ENCODE results near the gene FAM81A.
A peak's percentile ranks its signal among the peaks of the same experiment; 100 is the strongest.
"Not testable (repeated sequence)": the region's sequence is repeated elsewhere in the genome, so short reads cannot be mapped to it uniquely, and the experiment has no call there.

The FAM81A gene

DNA sequence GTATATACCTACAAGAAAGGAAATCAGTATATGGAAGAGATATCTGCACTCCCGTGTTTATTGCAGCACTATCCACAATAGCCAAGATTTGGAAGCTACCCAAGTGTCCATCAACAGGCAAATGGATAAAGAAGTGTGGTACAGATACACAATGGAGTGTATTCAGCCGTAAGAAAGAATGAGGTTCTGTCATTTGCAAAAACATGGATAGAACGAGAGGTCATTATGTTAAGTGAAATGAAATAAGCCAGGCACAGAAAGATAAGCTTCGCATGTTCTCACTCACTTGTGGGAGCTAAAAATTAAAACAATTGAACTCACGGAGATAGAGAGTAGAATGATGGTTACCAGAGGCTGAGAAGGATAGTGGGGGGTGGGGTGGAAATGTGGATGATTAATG, 53.1 kb downstream of the FAM81A start:
- no peak for DNase-seq

DNA sequence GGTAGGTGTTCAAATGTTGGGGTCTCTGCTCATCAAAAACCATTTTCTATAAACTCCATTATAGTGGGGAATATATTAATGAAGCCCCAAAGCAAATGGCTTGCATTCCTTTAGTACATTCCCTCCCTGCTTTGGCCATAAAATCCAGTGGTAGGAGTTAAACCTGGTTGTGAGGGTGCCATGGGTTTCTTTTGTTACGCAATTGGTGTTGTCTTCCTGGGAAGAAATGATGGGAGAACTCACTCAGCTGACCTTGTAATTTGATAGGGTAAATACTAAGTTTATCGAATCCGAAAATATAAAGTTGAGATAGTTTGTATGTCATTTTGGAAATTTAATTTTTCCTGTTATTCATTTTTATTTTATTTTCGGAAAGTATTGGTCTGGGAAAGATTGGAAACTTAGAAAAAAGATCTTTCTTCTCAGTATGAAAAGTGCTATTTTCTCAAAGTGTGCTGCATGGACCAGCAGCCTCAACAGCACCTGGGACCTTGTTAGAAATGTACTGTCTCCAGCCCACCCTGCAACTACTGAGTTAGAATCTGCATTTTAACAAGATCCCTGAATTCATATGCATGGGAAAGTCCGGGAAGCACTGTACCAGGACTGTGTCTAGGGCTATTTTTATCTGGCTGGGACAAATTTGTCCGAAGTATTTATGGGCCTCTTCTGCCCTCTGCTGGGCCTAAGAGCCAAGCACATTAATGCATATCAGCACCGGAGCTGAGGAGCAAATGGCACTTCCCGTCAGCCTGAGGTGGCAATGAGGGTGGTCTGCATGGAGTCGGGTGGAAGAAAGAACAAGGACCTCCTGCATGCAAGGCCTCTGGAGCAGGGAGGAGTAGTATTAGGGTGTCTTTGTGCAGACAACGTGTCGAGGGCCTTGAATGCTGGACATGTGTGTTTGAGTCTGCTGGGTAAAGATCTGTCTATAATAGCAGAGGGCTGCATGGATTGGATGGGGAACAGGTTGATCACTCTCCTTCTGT, 54.7 kb downstream of the FAM81A start:
- DNase-seq = peak; percentile 36

DNA sequence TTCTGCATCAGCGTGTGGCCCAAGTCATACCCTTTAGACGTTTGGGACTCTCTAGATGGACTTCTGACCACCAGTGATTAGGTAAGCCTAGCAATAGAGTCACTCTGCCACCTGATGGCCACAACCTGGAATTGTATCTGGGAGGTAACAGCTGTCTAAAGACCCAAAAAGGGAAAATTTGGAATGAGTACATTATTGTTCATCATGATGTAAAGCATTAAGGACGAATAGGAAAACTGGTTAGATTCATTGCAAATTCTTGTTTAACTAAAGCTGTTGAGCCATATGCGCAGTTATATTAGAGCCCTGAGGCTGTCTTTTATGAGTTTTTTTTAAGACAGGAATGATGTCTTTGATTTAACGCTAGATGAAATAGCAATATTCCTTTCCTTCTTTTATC, 63.6 kb downstream of the FAM81A start:
- DNase-seq = no peak

DNA sequence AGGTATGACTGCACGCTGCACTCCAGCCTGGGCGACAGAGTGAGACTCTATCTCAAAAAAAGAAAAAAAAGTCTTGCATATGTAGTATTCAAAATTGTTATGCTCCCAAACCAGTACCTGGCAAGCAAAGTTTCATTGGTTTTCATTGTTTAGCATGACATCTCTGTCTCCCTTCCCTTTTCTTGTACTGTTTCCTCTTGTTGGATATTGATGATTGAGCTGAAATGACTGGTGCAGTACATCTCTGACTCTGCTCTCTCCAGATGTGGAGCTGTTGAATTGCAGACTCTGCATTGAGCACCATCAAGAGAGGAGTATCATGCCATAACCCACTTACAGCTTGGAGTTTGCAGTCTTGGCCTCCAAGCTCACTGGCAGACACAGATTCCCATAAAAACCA, 77.2 kb downstream of the FAM81A start:
- DNase-seq = no peak

DNA sequence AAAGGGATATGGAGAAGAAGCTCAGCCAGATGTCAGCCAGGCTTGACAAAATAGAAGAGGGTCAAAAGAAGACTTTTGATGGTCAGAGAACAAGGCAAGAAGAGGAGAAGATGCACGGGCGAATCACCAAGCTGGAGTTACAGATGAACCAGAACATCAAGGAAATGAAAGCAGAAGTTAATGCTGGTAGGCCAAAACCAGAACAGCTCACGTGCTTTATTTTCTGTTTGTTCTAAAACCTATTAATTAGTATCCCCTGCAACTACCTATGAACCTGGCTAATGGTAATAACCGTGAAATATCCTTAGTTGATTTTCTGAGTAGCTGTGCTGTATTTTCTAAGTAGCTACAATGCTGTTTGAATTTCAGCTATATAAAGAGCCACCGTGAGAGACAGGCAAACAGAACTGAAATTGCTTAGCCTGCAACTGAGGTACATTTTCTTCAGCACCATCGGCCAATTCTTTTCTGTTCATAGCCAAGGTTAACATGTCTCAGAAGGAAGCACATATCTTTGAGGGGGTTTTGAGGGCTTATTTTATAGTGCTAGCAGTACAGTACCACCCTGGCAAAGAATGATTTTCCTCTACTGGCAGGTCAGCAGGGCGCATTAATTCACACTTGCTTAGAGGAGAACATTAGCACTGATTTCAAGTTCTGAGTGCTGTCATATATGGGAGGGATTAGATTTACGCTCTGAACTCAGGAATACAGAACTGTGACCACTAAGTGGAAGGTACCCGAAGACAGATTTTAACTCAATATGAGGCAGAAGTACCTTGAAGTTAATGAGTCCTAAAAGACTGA, 78.9 kb downstream of the FAM81A start:
- DNase-seq = no peak

- no peak for DNase-seq
Measured at GRCh38 chr15:59519329-59519728, 81.3 kb downstream of the FAM81A start.

DNA sequence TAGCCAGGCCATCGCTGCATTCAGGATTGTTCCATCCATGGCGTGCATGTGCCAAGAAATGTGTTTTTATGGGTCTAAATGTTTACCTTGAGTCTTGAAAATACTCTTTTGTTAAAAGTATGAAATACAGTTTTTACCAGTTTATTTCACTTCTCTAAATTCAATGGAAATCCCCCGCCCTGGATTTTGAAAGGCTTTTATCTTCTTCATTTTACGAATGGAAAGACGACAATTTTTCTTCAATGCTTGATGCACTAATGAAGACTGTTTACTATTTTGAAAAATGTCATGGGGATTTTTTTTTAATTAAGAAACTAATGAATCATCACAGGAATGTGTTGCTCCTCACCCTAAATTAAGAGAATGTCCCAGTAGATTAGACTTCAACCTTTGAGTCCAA, 83.5 kb downstream of the FAM81A start:
- no peak for DNase-seq

GRCh38 chr15:59522988-59523461, 85.0 kb downstream of the FAM81A start:
- DNase-seq = no peak

- DNase-seq = no peak
Measured at GRCh38 chr15:59523702-59524101, 85.7 kb downstream of the FAM81A start.

GRCh38 chr15:59524331-59524731, 86.3 kb downstream of the FAM81A start:
- DNase-seq = no peak

- not testable (repeated sequence) for DNase-seq
Measured at GRCh38 chr15:59526466-59526865, 88.5 kb downstream of the FAM81A start.

- DNase-seq = no peak
Measured at GRCh38 chr15:59528429-59528828, 90.4 kb downstream of the FAM81A start.

- DNase-seq = peak; percentile 66
Measured at GRCh38 chr15:59528961-59529402, 91.0 kb downstream of the FAM81A start.

DNA sequence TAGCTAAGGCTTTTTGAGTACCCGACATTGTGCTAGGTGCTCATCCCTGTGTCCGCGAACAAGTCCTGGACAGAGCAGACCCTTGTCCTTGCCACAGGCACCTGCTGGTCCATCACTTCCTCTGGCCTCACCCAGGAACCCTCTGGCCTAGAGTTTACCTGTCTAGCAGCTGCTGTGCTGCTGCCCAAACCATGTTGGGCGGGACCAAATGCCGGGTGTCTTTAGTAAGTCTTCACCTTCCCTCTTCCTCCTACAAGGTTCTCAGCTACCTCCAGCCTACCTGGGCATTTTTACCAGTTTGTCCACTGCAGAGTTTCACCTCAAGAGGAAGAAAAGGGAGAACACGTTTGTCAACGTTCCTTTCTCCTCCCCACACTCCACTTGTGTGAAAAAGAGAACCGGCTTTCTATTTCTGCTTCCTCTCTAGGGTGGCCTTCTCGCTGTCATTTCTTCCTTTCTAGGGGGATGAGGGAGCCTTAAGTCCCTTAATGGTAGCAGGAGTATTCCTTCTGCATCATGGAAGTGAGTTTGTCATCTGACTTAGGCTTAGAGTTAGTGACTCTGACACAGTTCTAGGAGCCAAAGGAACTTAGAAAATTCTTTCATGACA, 93.2 kb downstream of the FAM81A start:
- no peak for DNase-seq

GRCh38 chr15:59532770-59533379, 94.9 kb downstream of the FAM81A start:
- no peak for DNase-seq

DNA sequence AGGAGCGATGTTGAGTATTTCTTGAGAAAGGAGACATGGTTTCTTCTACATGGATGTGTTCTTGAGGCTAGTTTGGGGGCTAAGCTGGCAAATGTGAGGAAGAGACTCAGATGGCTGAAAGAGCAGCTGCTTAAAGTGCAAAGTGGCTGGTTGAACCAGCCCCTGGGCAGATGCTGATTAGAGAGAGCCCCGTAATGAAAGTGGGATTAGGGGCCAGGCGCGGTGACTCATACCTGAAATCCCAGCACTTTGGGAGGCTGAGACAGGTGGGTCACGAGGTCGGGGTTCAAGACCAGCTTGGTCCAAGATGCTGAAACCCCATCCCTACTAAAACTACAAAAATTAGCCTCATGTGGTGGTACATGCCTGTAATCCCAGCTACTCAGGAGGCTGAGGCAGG, 98.6 kb downstream of the FAM81A start:
- no peak for DNase-seq

DNA sequence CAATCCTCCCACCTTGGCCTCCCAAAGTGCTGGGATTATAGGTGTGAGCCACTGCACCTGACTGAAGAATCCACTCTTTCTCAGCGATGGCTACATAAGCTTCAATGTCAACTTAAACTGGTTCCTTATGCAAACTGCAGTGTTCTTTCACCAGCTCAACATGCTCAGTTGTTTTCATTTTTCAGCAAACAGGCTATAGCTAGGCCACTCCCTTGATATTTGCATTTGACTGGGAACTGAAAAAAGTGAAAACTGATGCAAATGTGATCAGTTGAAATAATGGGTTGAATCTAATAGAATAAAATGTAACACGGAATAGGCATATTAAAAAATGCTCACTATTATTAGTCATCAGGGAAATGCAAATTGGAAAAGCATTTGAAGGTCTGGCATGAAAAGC, 99.4 kb downstream of the FAM81A start:
- no peak for DNase-seq

- no peak for DNase-seq
Measured at GRCh38 chr15:59538494-59538893, 100.5 kb downstream of the FAM81A start.

GRCh38 chr15:59539799-59540198, 101.8 kb downstream of the FAM81A start:
- no peak for DNase-seq

- DNase-seq = no peak
Measured at GRCh38 chr15:59540654-59541053, 102.7 kb downstream of the FAM81A start.

- no peak for DNase-seq
Measured at GRCh38 chr15:59541750-59542149, 103.8 kb downstream of the FAM81A start.

DNA sequence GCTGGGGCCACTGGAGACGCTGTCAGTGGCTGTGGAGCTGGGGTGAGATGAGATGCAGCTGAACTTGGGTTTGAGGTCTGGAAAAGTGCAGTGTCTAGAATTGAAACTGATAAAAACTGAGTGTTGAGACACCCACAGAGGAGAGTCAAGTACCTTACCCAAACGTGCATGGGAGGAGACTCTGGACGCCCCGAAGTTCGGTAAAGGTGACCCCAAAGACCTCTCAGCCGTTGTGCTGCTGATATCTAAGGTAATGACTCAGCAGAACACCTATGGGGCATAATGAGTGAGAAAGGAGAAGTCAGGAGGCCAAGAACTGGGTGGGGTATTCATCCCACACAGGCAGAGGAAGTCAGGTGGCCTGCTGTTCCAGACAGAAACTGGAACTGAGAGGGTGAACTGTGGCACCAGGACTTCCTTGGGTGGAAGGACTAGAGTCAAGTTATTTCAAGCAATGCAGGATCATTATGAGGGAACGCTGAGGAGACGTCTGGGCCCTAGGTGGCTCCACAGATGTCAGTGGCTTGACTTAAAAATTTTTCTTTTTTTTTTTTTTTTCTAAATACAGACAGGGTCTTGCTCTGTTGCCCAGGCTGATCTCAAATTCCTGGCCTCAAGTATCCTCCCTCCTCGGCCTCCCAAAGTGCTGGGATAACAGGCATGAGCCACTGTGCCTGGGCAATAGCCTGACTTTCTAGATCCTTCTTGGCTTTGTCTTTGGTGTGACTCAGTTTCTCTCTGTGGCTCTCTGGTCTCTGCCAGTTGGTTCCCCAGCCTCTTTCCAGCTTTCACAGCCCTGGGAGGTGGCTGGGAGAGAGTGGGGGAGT, 105.9 kb downstream of the FAM81A start:
- DNase-seq = no peak

Measured in activated T-cell treated with anti-CD3 and anti-CD28 coated beads for 4 hours (primary cell).